ENCODE measurements around the gene TEAD1.

Gene TEAD1

GRCh38 chr11:12707500-12707880, 33.3 kb downstream of the TEAD1 start:
- no peak for DNase-seq (ENCODE audit: low read depth)

- DNase-seq (ENCODE audit: low read depth) = no peak
Measured at GRCh38 chr11:12711496-12711895, 37.3 kb downstream of the TEAD1 start.

- no peak for DNase-seq (ENCODE audit: low read depth)
Measured at GRCh38 chr11:12712132-12712531, 37.9 kb downstream of the TEAD1 start.

DNA sequence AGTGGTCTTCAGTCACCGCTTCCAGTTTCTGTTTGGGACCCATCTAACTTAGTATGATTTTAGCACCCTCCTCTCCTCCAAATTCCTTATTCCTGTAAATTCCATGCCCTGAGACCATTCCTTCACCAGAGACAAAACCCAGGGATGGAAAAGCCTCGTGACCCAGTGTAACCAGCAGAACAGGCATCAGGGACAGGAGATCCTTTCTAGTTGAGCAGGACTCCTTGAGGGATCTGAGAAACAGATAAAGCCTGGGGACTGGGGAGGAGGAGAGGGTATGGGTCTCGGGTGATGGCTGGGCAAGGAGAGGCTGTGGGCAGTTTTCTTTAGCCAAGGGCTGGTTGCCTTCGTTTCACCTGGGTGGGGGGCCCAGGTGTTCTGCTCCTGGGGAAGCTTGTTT, 40.9 kb downstream of the TEAD1 start:
- no peak for DNase-seq (ENCODE audit: low read depth)

- no peak for DNase-seq (ENCODE audit: low read depth)
Measured at GRCh38 chr11:12715941-12716340, 41.7 kb downstream of the TEAD1 start.

DNA sequence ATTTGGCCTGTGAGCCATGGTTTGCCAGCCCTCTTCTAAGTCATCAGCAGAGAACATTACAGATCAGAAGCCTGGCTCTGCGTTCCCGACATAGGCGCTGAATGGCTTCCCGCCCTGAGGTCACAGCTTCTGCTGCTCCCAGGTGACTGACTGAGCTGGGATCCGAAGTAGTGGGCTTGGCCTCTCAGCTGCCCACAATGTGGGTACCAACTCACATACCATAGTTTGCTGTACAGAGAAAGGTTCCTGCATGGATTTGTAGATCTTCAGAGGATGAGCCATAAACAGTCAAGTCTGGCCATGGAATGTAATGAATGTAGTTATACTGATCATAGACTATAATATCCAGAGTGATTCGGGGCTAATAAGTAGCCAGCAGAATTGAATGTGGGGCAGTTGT, 42.6 kb downstream of the TEAD1 start:
- no peak for DNase-seq (ENCODE audit: low read depth)

GRCh38 chr11:12717851-12718291, 43.6 kb downstream of the TEAD1 start:
- DNase-seq (ENCODE audit: low read depth) = peak; percentile 31

DNA sequence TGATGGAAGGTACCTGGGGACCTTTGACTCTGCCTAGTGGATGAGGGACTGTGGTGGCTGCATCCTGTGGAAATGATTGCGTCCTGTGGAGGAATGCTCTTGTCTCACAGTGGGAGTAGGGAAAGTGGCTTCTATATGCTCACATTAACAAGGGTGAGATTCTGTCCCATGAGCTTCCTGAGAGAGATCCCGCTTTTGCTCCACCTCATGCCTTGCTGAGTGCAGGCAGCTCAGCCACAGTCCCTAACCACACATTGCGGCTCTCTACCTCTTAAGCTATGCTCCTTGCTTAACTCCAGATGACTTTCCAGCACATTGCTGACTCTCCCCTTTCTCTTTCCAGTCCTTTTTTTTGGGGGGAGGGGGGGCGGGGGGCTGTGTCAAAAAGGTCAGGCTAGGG, 45.0 kb downstream of the TEAD1 start:
- no peak for DNase-seq (ENCODE audit: low read depth)

GRCh38 chr11:12721816-12722604, 47.8 kb downstream of the TEAD1 start:
- DNase-seq (ENCODE audit: low read depth) = no peak

DNA sequence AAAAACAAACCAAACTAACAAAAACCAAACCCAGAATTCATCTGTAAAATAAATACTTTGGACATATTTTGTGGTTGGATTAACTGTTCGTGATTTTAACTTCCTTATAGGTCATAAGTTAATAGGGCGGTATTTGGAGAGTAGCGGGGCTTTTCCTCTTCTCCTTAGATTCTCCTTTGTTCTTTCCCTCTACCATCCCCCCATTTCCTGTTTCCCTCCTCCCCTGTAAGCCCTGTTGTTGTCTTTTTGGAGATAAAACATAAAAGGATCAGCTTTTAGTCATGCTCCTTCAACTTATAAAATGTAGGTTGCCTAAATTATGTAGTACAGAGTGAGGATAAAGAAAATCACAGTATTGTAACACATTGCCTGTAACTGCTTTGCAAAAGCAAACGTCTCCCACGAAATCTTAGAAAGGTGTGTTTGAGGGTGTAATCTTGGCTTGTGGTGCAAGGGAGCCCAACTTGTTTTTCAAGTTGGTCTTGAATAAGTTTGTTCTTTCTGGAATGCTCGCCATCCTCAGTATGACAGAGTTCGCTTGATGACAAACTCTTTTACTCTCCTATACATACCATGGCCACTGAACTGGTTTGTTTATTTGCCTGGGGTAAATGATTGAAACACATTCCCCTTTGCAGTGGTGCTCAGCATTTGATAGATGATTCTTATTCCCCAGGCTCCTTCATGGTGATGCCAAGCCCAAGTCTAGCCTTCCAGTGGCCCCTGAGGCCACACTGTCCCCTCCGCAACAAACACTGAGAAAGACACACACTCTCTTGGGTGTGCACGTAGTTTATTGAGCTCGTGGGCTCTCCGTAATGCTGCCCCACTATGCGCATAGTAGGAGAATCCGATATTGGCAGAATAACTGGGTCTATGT, 49.4 kb downstream of the TEAD1 start:
- no peak for DNase-seq (ENCODE audit: low read depth)

DNA sequence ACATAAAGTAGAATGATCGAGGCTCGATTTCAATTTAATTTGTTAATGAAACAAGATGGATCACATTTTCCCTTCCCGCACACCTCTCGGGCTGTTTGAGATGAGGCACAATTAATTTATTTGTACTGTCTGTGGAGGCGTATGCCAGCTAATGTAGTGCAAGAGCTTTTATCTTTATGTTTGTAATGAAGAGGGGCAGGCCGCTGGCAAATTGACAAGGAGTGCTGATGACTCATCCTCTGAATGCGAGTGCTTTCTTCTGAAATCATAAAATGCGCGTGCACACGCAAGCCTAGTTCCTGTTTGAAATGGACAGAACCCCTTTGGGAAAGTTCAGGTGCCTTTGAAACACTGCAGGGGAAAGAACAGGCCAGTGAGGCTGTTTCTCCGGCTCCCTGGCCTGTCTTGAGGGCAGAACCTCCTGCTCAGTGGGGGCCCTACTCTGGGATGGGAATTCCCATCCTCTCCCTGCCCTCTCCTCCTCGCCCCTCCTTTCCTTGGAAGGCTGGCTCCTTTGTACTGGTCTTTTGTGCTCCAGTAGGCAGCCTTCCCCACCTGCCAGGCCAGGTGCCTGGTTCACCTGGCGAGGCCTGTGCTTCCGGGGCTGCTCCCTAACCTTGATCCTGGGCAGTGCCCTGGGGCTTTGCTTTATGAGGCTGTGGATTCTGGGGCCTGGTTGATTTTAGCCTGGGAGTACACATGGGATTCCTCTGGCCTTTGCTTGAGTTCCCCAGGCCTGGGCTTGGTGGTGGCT, 50.3 kb downstream of the TEAD1 start:
- DNase-seq (ENCODE audit: low read depth) = no peak

DNA sequence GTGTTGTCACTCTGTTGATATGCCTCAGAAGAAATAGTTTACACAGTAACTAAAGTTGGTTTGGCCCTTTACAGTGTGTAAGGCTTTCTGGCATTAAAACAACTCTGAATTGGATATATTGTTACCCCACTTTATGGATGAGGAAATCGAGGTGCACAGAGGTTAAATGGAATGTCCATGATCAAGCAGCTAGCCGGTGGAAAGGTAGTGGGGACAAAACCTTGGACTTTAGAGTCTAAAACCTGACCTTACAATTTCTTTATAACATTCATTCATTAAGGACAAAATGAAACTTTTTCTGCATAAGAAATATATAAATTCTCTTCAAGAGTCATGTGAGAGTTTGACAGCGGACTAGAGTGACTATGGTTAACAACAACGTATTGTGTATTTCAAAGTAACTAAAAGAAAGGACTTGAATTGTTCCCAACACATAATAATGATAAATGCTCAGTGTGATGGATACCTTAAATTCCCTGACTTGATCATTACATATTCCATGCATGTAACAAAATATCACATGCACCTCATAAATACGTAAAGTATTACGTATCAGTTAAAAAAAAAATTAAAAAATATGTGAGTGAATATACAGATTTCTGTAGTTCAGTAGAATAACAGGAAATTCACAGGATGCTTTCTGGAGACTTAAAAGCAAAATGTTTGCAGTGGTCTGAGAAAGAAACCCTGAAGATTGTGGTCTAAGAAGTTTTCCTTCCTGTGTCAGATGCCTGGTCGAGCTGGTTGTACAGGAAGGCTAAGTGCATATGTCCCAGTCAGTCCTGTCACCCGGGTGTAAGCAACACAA, 51.0 kb downstream of the TEAD1 start:
- DNase-seq (ENCODE audit: low read depth) = no peak

DNA sequence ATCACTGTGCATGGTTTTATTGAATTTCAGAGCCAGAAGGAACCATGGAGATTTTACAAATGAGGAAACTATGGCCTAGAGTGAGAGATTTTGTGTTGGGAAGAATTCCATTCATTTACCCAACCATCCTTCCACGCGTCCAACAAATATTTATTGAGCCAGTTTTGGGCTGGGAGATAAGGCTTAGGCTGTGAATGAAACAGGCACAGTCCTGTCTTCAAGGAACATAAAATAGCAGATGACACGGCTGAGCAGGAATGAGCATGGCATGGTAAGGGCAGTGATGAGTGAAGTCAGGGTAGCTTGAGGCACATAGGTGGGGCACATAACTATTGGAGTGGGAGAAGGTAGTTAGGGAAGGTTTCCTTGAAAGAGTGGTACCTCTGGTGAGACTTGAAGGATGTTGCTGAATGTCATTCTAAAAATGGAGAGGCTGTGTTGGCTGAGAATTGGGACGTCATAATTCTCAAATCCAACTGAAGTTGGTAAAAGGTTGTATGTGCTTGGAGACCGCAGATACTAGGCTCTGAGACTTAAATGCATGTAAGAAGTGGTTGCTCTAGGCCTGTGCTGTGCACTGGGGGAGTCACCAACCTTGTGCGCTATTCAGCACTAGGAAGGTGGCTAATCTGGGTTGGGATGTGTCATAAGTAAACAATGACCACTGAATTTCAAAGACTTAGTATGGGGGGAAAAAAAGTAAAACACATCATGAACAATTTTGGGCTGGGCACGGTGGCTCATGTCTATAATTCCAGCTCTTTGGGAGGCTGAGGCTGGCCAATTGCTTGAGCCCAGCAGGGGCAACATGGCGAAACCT, 51.9 kb downstream of the TEAD1 start:
- DNase-seq (ENCODE audit: low read depth) = no peak

DNA sequence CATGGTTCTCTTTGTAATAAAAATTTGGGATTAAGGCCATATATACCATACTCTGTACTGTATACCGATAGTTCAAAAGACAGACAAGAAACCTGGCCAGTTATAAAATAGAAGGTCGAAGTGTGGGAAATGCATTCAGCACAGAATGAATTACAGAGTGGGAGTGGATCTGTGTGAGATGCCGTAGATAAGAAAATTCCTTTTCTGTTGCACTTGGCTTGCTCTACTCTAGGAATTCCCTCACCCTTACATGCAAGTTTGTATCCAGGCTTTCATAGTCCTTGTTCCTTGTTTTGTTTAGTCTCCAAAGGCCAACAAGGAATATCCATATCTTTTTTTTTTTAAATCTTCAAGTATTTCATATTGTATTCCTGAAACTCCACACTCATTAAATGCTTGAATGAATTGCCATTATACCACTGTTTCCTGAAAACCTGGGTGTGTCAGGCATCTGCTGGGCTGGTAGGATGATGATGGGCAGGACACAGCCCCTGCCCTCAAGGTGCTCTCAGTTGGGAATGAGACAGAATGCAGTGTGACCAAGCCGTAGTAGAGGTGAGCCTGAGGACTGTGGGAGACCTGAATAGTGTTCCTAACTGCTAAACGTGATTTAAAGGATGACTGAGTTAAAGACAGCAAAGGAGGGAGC, 53.5 kb downstream of the TEAD1 start:
- no peak for DNase-seq (ENCODE audit: low read depth)

- no peak for DNase-seq (ENCODE audit: low read depth)
Measured at GRCh38 chr11:12728417-12728816, 54.2 kb downstream of the TEAD1 start.

DNA sequence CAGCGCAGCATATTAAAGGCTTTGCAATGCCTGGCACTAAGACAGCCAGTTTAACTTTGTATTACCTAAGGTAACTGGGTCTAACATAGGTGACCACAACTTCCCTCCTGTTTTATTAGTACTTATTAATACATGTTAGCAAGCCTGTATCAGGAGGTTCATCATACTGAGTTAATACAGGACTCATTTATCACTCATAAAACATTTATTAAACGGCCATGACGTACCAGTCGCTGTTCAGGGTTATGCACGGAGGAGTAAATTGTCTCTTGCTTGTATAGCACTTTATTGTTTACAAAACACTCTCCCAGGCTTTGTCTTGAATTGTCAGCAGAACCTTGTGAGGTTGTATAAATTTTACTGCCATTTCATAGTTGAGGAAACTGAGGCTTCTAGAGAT, 55.7 kb downstream of the TEAD1 start:
- no peak for DNase-seq (ENCODE audit: low read depth)

DNA sequence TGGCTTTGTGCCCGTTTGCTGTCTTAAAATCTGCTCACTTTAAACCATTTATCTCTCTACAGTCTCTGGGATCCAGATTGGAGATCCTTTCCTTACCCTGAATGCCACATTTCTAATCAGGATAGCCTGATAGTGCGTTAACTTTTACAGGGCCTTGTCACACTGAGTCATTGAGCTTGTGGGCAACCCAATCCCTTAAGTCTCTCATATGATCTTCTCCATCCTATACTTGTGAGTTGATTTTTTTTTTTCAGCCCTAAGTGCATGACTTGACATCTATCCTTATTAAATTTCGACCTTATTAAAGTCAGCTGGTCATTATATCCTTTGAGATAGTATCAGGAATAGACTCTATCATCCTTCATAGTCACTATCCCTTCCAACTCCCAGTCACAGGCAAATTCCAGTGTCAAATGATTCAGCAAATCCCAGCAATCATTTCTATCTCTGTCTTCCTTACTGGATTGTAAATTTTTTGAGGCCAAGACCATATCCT, 57.7 kb downstream of the TEAD1 start:
- no peak for DNase-seq (ENCODE audit: low read depth)

GRCh38 chr11:12733091-12733490, 58.9 kb downstream of the TEAD1 start:
- DNase-seq (ENCODE audit: low read depth) = no peak

DNA sequence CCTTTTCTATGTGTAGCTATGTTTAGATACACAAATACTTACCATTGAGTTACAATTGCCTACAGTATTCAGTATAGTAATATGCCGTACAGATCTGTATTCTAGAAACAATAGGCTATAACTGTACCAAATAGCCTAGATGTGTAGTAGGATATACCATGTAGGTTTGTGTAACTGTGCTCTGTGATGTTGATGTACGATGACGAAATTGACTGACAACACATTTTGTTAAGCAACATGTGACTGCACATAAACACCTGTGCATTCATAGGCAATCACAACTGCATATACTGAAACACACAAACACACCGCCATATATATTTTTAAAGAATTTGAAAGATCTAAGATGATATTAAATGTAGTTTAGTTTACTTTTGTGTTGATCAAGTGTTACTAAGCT, 60.4 kb downstream of the TEAD1 start:
- no peak for DNase-seq (ENCODE audit: low read depth)

- no peak for DNase-seq (ENCODE audit: low read depth)
Measured at GRCh38 chr11:12735262-12735661, 61.0 kb downstream of the TEAD1 start.
